Body of pancreas (tissue), 4 donors: ENCODE measurements around the gene DEDD2.

ENCODE experiments used
- POLR2A ChIP-seq, 3 donors: fragments of 450-650 bp; IDR thresholded peaks; one replicate each; pipeline ENCODE4 v1.6.1; 2016; ENCODE audit warnings: antibody characterized with exemption in 3 of 3, mild to moderate bottlenecking in 2 of 3
- TF ChIP-seq, protein P1 (sequence below), 7 experiments: fragments of 450-650 bp in 4 of 7; fragments of 200-600 bp in 3 of 7; sonication (generic) in 3 of 7; IDR thresholded peaks; one replicate each; pipeline ENCODE4 v1.5.1; 2016 to 2019; ENCODE audit warnings: antibody characterized with exemption in 7 of 7

DNA sequence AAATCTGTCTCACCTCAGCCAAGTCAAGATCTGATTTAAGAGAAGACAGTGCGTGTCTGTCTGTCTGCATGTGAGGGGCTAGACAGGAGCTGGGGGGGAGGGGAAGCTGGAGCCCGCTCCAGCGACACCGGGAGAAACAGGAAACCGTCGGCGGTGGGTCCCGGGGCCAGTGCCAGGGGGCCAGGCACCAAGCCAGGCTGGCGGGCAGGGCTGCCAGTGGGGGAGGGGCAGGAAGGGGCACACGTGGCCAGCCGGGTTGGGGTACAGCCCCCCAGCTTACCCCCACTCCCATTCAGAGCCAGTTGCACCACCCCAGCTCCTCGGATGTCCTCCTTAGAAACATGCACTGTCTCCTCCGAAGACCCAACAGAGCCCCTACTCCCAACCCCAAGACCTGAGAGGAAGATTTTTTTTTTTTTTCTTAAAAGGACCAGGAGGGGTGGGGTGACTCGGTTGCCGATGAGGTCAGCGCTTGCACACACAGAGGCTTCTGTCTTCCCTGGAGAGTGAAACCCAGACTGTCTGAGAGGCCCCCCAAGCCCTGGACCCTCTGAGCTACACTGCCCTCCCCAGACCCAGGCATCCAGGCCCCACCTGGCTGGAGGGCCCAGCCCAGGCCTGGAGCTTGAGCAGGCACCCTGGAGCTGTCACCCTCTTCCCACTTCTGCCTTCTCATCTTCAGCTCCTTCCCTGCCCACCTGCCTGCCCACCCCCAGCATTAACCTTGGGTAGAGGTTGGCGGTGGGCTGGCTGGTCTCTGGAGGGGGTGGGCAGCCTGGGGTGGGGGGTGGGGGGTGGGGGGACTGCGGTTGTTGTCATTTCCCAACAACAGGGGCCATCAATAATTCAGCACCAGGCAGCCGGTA, 33.4 kb upstream of the DEDD2 start:
- TF ChIP-seq, protein P1, sequence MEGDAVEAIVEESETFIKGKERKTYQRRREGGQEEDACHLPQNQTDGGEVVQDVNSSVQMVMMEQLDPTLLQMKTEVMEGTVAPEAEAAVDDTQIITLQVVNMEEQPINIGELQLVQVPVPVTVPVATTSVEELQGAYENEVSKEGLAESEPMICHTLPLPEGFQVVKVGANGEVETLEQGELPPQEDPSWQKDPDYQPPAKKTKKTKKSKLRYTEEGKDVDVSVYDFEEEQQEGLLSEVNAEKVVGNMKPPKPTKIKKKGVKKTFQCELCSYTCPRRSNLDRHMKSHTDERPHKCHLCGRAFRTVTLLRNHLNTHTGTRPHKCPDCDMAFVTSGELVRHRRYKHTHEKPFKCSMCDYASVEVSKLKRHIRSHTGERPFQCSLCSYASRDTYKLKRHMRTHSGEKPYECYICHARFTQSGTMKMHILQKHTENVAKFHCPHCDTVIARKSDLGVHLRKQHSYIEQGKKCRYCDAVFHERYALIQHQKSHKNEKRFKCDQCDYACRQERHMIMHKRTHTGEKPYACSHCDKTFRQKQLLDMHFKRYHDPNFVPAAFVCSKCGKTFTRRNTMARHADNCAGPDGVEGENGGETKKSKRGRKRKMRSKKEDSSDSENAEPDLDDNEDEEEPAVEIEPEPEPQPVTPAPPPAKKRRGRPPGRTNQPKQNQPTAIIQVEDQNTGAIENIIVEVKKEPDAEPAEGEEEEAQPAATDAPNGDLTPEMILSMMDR (IDR thresholded peaks at IDR 0.05): no peak
- no peak for TF ChIP-seq POLR2A (IDR thresholded peaks at IDR 0.05)
